PC-9 (cell line): Measurements from ENCODE around the gene CRYZL1. TPM values are rescaled to one million over a fixed set of nuclear protein-coding genes. Genes with fewer than 3 reads are reported as not detected.

Source experiments
- BruUV-seq: library from RNA; stranded (reverse); fragments of 400-500 nt; replicated peaks from 2 replicates; lab custom pipeline; 2021; lab: Mats Ljungman, UMichigan
- CTCF ChIA-PET: fragments of 300-600 bp; sonication (Branson Sonifier 250); formaldehyde crosslinking; loops from one replicate; lab custom pipeline; 2022; ENCODE audit warnings: antibody characterized with exemption; lab: Charles Lee
- POLR2A ChIA-PET: fragments of 300-600 bp; sonication (Branson Sonifier 250); formaldehyde crosslinking; loops from one replicate; lab custom pipeline; 2022; ENCODE audit warnings: antibody characterized with exemption; ENCODE audit not compliant: unreplicated experiment; lab: Charles Lee
- DNase-seq, 2 experiments: peaks; one replicate each; pipeline versions ENCODE4 v3.0.0 to v3.0.0-alpha.2; 2015 to 2022; ENCODE audit warnings: mixed read lengths in 1 of 2
- H2AFZ ChIP-seq: fragments of 200-600 bp; sonication (generic); 2 replicates; pipeline ENCODE4 v1.8.1; 2017; ENCODE audit warnings: antibody characterized with exemption
- H3F3A ChIP-seq: fragments of 200-600 bp; sonication (generic); 2 replicates; pipeline ENCODE4 v1.8.1; 2017; ENCODE audit warnings: antibody characterized with exemption, mild to moderate bottlenecking, low read depth; ENCODE audit not compliant: insufficient read depth
- H3K27ac ChIP-seq: fragments of 200-600 bp; sonication (generic); 2 replicates; pipeline ENCODE4 v1.6.1; 2016; ENCODE audit warnings: mixed run types
- H3K27me3 ChIP-seq: fragments of 200-600 bp; sonication (generic); 2 replicates; pipeline ENCODE4 v1.6.1; 2016; ENCODE audit warnings: low read depth, mixed run types; ENCODE audit not compliant: insufficient read depth
- H3K36me3 ChIP-seq: fragments of 200-600 bp; sonication (generic); 2 replicates; pipeline ENCODE4 v1.6.1; 2016; ENCODE audit warnings: low read depth, mixed run types
- H3K4me1 ChIP-seq: fragments of 200-600 bp; sonication (generic); replicated peaks from 2 replicates; pipeline ENCODE4 v1.6.1; 2016; ENCODE audit warnings: mixed run types; ENCODE audit not compliant: insufficient read depth
- H3K4me2 ChIP-seq: fragments of 200-600 bp; sonication (generic); 2 replicates; pipeline ENCODE4 v1.6.1; 2017; ENCODE audit warnings: mixed run types
- H3K4me3 ChIP-seq: fragments of 200-600 bp; sonication (generic); 2 replicates; pipeline ENCODE4 v1.6.1; 2016; ENCODE audit warnings: mixed run types
- H3K79me2 ChIP-seq: fragments of 200-600 bp; sonication (generic); 2 replicates; pipeline ENCODE4 v1.6.1; 2017; ENCODE audit warnings: low read depth, mixed run types
- H3K9me2 ChIP-seq: fragments of 200-600 bp; sonication (generic); 2 replicates; pipeline ENCODE4 v1.8.1; 2017; ENCODE audit warnings: mild to moderate bottlenecking; ENCODE audit not compliant: insufficient read depth
- H3K9me3 ChIP-seq: fragments of 200-600 bp; sonication (generic); 2 replicates; pipeline ENCODE4 v1.8.1; 2016; ENCODE audit warnings: low read depth; ENCODE audit not compliant: insufficient read depth
- H4K20me1 ChIP-seq: fragments of 200-600 bp; sonication (generic); 2 replicates; pipeline ENCODE4 v1.8.1; 2017; ENCODE audit not compliant: insufficient read depth
- CTCF ChIP-seq: fragments of 200-600 bp; sonication (generic); conservative IDR thresholded peaks from 2 replicates; pipeline ENCODE4 v1.6.1; 2017; ENCODE audit warnings: mixed run types, antibody characterized with exemption, mild to moderate bottlenecking, moderate library complexity
- EZH2 ChIP-seq: fragments of 200-600 bp; sonication (generic); IDR thresholded peaks from 2 replicates; pipeline ENCODE4 v1.8.0; 2017; ENCODE audit warnings: antibody characterized with exemption, low read depth
- intact Hi-C: fragments of 100-400 bp; cut with micrococcal nuclease; formaldehyde crosslinking; loops from one replicate; pipeline ENCODE4 v1.10.0; 2022; ENCODE audit not compliant: unreplicated experiment
- total RNA-seq: library from RNA; stranded (reverse); gene quantifications from 2 replicates; pipeline ENCODE4 v1.2.3, GENCODE V29; 2021

Gene CRYZL1
- total RNA-seq, 1 experiment from 2014 or later: 22.4 TPM

DNA sequence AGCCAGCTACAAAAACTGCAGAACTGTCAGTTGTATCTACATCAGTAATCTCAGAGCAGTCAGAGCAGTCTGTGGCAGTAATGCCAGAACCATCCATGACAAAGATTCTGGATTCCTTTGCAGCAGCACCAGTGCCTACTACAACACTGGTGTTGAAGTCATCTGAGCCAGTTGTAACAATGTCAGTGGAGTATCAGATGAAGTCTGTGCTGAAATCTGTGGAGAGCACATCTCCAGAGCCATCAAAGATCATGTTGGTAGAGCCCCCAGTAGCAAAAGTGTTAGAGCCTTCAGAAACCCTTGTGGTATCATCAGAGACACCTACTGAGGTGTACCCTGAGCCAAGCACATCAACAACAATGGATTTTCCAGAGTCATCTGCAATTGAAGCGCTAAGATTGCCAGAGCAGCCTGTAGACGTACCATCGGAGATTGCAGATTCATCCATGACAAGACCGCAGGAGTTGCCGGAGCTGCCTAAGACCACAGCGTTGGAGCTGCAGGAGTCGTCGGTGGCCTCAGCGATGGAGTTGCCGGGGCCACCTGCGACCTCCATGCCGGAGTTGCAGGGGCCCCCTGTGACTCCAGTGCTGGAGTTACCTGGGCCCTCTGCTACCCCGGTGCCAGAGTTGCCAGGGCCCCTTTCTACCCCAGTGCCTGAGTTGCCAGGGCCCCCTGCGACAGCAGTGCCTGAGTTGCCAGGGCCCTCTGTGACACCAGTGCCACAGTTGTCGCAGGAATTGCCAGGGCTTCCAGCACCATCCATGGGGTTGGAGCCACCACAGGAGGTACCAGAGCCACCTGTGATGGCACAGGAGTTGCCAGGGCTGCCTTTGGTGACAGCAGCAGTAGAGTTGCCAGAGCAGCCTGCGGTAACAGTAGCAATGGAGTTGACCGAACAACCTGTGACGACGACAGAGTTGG lies 91.4 kb downstream of the CRYZL1 start:
- Histone ChIP-seq H3F3A (no peaks in the 10 kb centered on the region), H3K27ac (no peak overlapping the region), H3K36me3 (peaks cover 31% of the 10 kb centered on the region), H3K9me3 (no peaks in the 10 kb centered on the region), H3K4me2 (no peak overlapping the region), H2AFZ (no peak overlapping the region), H3K9me2 (no peaks in the 10 kb centered on the region), H4K20me1 (peaks cover 58% of the 10 kb centered on the region), H3K27me3 (no peaks in the 10 kb centered on the region), H3K4me1 (peaks cover 9% of the 10 kb centered on the region), H3K79me2 (peaks cover 98% of the 10 kb centered on the region), H3K4me3 (no peak overlapping the region)
- CTCF ChIA-PET: no interaction called here
- intact Hi-C loops: no loop called here
- no TSS peak for BruUV-seq
- no peak for TF ChIP-seq CTCF
- no peak for TF ChIP-seq EZH2
- POLR2A ChIA-PET: interaction anchor here (0.8 kb wide), 1 partner anchor 15 kb away, joined by 5 read pairs; no protein-coding TSS in a partner anchor
- DNase-seq: no peak

- CTCF ChIA-PET: no interaction called here
- POLR2A ChIA-PET: no interaction called here
- H3K36me3 ChIP-seq: peaks cover 18% of the 10 kb centered on the region
- H3K27ac ChIP-seq: no peak overlapping the region
- peaks cover 44% of the 10 kb centered on the region for H4K20me1 ChIP-seq
- H3K79me2 ChIP-seq: peaks cover 89% of the 10 kb centered on the region
- intact Hi-C loops: no loop called here
- H3F3A ChIP-seq: peaks cover 12% of the 10 kb centered on the region
- no peaks in the 10 kb centered on the region for H3K27me3 ChIP-seq
- no peak overlapping the region for H2AFZ ChIP-seq
- H3K4me1 ChIP-seq: peaks cover 19% of the 10 kb centered on the region
- BruUV-seq: no TSS peak
- H3K9me2 ChIP-seq: no peaks in the 10 kb centered on the region
- no peaks in the 10 kb centered on the region for H3K9me3 ChIP-seq
- DNase-seq: no peak
- no peak overlapping the region for H3K4me3 ChIP-seq
- TF ChIP-seq CTCF (no peak), EZH2 (no peak)
- peak overlapping the region; percentile 94 for H3K4me2 ChIP-seq
Observed at GRCh38 chr21:33546086-33546485, 95.5 kb downstream of the CRYZL1 start.

DNA sequence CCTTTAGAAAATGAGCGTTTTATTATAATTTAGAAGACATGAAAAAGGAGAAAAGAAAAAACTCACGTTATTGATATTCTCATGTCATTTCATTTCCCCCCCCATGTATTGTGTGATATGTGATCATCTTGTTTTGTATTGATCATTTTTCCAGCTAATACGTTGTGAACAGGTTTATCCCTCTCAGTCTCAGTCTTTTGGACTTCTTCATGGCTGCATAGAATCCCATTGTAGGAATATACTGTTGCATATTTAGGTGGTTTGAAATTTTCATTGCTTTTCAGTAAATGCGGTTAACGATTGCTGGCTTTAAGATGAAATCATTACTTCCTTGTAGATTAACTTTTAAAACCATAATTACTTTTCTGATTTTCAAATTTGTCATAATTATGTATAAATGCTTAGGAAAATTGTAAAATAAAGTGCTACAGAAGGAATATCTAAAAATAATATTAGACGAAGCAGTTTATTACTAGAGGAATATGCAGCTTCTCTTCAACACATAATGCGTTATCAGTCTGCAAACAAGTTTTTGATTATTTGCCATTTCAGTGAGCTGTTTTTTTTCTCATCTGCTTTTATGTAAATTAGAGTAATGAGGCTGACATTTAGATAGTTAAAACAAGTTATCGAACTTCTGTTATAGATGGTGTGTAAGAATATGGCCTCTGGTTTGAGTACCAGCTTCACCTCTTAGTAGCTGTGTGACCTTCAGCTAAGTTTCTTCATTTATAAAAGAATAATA lies 96.9 kb downstream of the CRYZL1 start:
- no peak overlapping the region for H3K27ac ChIP-seq
- H3K9me2 ChIP-seq: no peaks in the 10 kb centered on the region
- peak overlapping the region; percentile 92 for H3K4me3 ChIP-seq
- H3K4me2 ChIP-seq: peak overlapping the region; percentile 94
- intact Hi-C loops: loop anchor here (5.0 kb wide), 1 partner anchor 52 kb away; the partner anchor contains the start of gene DNAJC28
- no TSS peak for BruUV-seq
- H2AFZ ChIP-seq: no peak overlapping the region
- H3K9me3 ChIP-seq: no peaks in the 10 kb centered on the region
- H3F3A ChIP-seq: peaks cover 18% of the 10 kb centered on the region
- H3K27me3 ChIP-seq: no peaks in the 10 kb centered on the region
- peaks cover 44% of the 10 kb centered on the region for H4K20me1 ChIP-seq
- DNase-seq: no peak
- H3K79me2 ChIP-seq: peaks cover 89% of the 10 kb centered on the region
- peaks cover 12% of the 10 kb centered on the region for H3K36me3 ChIP-seq
- peaks cover 31% of the 10 kb centered on the region for H3K4me1 ChIP-seq
- TF ChIP-seq EZH2 (no peak), CTCF (no peak)
- ChIA-PET CTCF (interaction anchor here (0.6 kb wide), 1 partner anchor 20 kb away, joined by 9 read pairs; no protein-coding TSS in a partner anchor), POLR2A (no interaction called here)
